ENCODE measurements around the gene OSBPL2. TPM values are rescaled to one million over a fixed set of nuclear protein-coding genes. Genes with fewer than 3 reads are reported as not detected.
A peak's percentile ranks its signal among the peaks of the same experiment; 100 is the strongest.

Gene OSBPL2
- total RNA-seq, 1 donor from 2014 or later = 55.3 TPM

DNA sequence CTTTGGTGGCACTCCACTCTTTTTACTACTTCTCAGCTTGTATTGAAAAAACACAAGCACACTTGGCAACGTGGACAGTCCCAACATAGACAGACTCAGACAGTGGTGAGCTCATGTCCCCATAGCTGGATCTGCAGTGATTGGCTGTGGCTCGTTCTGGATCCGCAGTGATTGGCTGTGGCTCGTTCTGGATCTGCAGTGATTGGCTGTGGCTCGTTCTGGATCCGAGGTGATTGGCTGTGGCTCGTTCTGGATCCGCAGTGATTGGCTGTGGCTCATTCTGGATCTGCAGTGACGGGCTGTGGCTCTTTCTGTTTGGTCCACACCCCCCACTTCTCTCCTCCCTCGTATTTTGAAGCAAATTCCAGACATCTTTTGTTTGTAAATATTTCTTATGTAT lies 28.0 kb downstream of the OSBPL2 start:
- H3K4me3 ChIP-seq = no peak overlapping the region
- intact Hi-C loops (cut with micrococcal nuclease) = no loop called here
- peaks cover 32% of the 10 kb centered on the region for H3K4me1 ChIP-seq
- DNase-seq = no peak
- TF ChIP-seq, protein P1, sequence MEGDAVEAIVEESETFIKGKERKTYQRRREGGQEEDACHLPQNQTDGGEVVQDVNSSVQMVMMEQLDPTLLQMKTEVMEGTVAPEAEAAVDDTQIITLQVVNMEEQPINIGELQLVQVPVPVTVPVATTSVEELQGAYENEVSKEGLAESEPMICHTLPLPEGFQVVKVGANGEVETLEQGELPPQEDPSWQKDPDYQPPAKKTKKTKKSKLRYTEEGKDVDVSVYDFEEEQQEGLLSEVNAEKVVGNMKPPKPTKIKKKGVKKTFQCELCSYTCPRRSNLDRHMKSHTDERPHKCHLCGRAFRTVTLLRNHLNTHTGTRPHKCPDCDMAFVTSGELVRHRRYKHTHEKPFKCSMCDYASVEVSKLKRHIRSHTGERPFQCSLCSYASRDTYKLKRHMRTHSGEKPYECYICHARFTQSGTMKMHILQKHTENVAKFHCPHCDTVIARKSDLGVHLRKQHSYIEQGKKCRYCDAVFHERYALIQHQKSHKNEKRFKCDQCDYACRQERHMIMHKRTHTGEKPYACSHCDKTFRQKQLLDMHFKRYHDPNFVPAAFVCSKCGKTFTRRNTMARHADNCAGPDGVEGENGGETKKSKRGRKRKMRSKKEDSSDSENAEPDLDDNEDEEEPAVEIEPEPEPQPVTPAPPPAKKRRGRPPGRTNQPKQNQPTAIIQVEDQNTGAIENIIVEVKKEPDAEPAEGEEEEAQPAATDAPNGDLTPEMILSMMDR (IDR thresholded peaks at IDR 0.05; ENCODE audit: borderline replicate concordance) = no peak
- H3K9me3 ChIP-seq (replicated peaks) = peaks cover 7% of the 10 kb centered on the region
- no peaks in the 10 kb centered on the region for H3K27me3 ChIP-seq (ENCODE audit: low read depth)
- peaks cover 71% of the 10 kb centered on the region for H3K36me3 ChIP-seq
- no peak overlapping the region for H3K27ac ChIP-seq (replicated peaks)

GRCh38 chr20:62266851-62267250 lies 28.5 kb downstream of the OSBPL2 start:
- Histone ChIP-seq H3K27ac (replicated peaks) (peak overlapping the region; percentile 74), H3K36me3 (peaks cover 68% of the 10 kb centered on the region), H3K4me3 (no peak overlapping the region), H3K4me1 (peaks cover 32% of the 10 kb centered on the region), H3K27me3 (ENCODE audit: low read depth) (no peaks in the 10 kb centered on the region), H3K9me3 (replicated peaks) (peaks cover 7% of the 10 kb centered on the region)
- intact Hi-C loops (cut with micrococcal nuclease) = no loop called here
- TF ChIP-seq, protein P1 (IDR thresholded peaks at IDR 0.05; ENCODE audit: borderline replicate concordance) = no peak
- no peak for DNase-seq

DNA sequence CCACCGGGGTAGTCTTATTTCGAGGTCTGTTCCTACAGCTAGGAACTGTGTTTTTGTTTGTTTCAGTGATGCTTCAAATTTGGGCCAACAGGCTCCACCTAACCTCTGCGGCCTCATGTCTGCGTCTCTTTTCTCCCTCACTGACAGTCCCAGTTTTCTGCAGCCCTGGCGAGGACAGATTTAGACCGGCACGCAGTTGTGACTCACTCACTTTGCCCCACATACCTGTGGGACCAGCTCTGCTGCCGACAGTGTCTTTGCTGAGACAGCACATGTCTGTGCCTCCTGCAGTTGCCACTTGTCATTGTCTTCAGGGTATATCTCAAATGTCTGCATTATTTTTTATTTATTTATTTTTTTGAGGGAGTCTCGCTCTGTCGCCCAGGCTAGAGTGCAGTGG lies 29.2 kb downstream of the OSBPL2 start:
- Histone ChIP-seq H3K4me1 (peaks cover 32% of the 10 kb centered on the region), H3K4me3 (no peak overlapping the region), H3K27me3 (ENCODE audit: low read depth) (no peaks in the 10 kb centered on the region), H3K9me3 (replicated peaks) (peaks cover 7% of the 10 kb centered on the region), H3K36me3 (peaks cover 68% of the 10 kb centered on the region), H3K27ac (replicated peaks) (peak overlapping the region; percentile 74)
- TF ChIP-seq, protein P1 (IDR thresholded peaks at IDR 0.05; ENCODE audit: borderline replicate concordance) = no peak
- peak; percentile 51 for DNase-seq
- intact Hi-C loops (cut with micrococcal nuclease) = no loop called here

- TF ChIP-seq, protein P1 (IDR thresholded peaks at IDR 0.05; ENCODE audit: borderline replicate concordance) = no peak
- peaks cover 68% of the 10 kb centered on the region for H3K36me3 ChIP-seq
- H3K4me1 ChIP-seq = peaks cover 32% of the 10 kb centered on the region
- peak overlapping the region; percentile 74 for H3K27ac ChIP-seq (replicated peaks)
- peaks cover 7% of the 10 kb centered on the region for H3K9me3 ChIP-seq (replicated peaks)
- DNase-seq = no peak
- no peak overlapping the region for H3K4me3 ChIP-seq
- intact Hi-C loops (cut with micrococcal nuclease) = no loop called here
- H3K27me3 ChIP-seq (ENCODE audit: low read depth) = no peaks in the 10 kb centered on the region
These were observed 30.0 kb downstream of the OSBPL2 start for GRCh38 chr20:62268228-62268900.

DNA sequence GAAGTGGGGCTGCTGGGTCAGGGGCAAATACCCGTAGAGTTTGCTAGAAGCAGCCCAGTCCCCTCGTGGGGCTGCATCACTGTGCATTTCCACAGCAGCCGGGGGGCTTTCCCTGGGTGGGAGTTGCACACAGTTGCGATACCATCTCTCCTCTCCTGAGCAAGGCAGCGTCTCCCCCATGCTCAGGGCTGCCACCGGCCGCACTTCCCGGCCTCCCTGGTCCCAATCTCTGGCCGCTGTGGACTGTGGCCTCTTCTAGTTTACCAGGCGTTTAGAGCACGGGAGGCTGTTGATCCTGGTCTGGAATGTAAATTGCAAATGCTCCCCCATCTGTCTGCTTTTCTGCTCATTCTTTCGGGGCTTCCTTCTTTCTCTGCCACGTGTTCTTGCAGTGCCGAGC lies 31.1 kb downstream of the OSBPL2 start:
- Histone ChIP-seq H3K4me3 (no peak overlapping the region), H3K9me3 (replicated peaks) (peaks cover 7% of the 10 kb centered on the region), H3K36me3 (peaks cover 68% of the 10 kb centered on the region), H3K27me3 (ENCODE audit: low read depth) (no peaks in the 10 kb centered on the region), H3K27ac (replicated peaks) (no peak overlapping the region), H3K4me1 (peaks cover 32% of the 10 kb centered on the region)
- DNase-seq = no peak
- intact Hi-C loops (cut with micrococcal nuclease) = no loop called here
- TF ChIP-seq, protein P1 (IDR thresholded peaks at IDR 0.05; ENCODE audit: borderline replicate concordance) = no peak

All from left ventricle myocardium inferior (tissue), 1 donor.